Keratinocyte (primary cell): ENCODE data around the gene NFATC3. TPM values are rescaled to one million over a fixed set of nuclear protein-coding genes. Genes with fewer than 3 reads are reported as not detected.

ENCODE experiments used
- DNase-seq: peaks from one replicate; pipeline ENCODE4 v3.0.0-alpha.2; 2011; ENCODE audit warnings: low read depth, missing footprints, low spot score
- FAIRE-seq: peaks from 2 replicates; lab custom pipeline; 2011; peaks lifted over from hg19 to GRCh38; lab: Jason Lieb, UNC
- H2AFZ ChIP-seq: 2 replicates; pipeline ENCODE4 v1.6.0; 2012; ENCODE audit warnings: low read length, control low read depth, inconsistent platforms; ENCODE audit not compliant: control insufficient read depth
- H3K27ac ChIP-seq: 2 replicates; pipeline ENCODE4 v1.5.1; 2011; ENCODE audit warnings: low read length; ENCODE audit not compliant: control insufficient read depth, insufficient read depth
- H3K27me3 ChIP-seq: 3 replicates; pipeline ENCODE4 v1.6.0; 2011; ENCODE audit warnings: low read length; ENCODE audit not compliant: control insufficient read depth, insufficient read depth; ENCODE audit errors: extremely low read depth
- H3K36me3 ChIP-seq, 2 experiments: 2 replicates in 1 of 2; 3 replicates in 1 of 2; pipeline ENCODE4 v1.5.1; 2011; ENCODE audit warnings: low read length in 2 of 2, mild to moderate bottlenecking in 1 of 2; ENCODE audit not compliant: control insufficient read depth in 2 of 2, insufficient read depth in 2 of 2; ENCODE audit errors: extremely low read depth in 1 of 2
- H3K4me1 ChIP-seq: 3 replicates; pipeline ENCODE4 v1.5.1; 2011; ENCODE audit warnings: low read length; ENCODE audit not compliant: control insufficient read depth, insufficient read depth; ENCODE audit errors: extremely low read depth
- H3K4me2 ChIP-seq: 3 replicates; pipeline ENCODE4 v1.6.0; 2011; ENCODE audit warnings: low read depth, low read length; ENCODE audit not compliant: control insufficient read depth, insufficient read depth; ENCODE audit errors: extremely low read depth
- H3K4me3 ChIP-seq, 3 experiments: fragments of 200-600 bp in 1 of 3; sonication (generic) in 1 of 3; 2 replicates in 2 of 3; 3 replicates in 1 of 3; pipeline ENCODE4 v1.5.1; 2011 to 2016; ENCODE audit warnings: low read length in 3 of 3, mild to moderate bottlenecking in 3 of 3, control low read depth in 2 of 3, inconsistent platforms in 1 of 3, low read depth in 1 of 3, mixed read lengths in 1 of 3, mixed run types in 1 of 3, moderate library complexity in 1 of 3; ENCODE audit not compliant: control insufficient read depth in 2 of 3, insufficient read depth in 2 of 3; ENCODE audit errors: extremely low read depth in 1 of 3
- H3K79me2 ChIP-seq: 2 replicates; pipeline ENCODE4 v1.6.0; 2012; ENCODE audit warnings: low read length; ENCODE audit not compliant: control insufficient read depth, insufficient read depth
- H3K9ac ChIP-seq: 3 replicates; pipeline ENCODE4 v1.6.0; 2011; ENCODE audit warnings: low read length; ENCODE audit not compliant: control insufficient read depth, insufficient read depth; ENCODE audit errors: extremely low read depth
- H3K9me1 ChIP-seq: 3 replicates; pipeline ENCODE4 v1.6.0; 2011; ENCODE audit warnings: low read length; ENCODE audit not compliant: control insufficient read depth, insufficient read depth; ENCODE audit errors: extremely low read depth
- H3K9me3 ChIP-seq: 2 replicates; pipeline ENCODE4 v1.5.1; 2012; ENCODE audit warnings: low read depth, low read length; ENCODE audit not compliant: control insufficient read depth
- H4K20me1 ChIP-seq: 3 replicates; pipeline ENCODE4 v1.6.0; 2011; ENCODE audit warnings: low read length; ENCODE audit not compliant: control insufficient read depth, insufficient read depth; ENCODE audit errors: extremely low read depth
- CTCF ChIP-seq, 3 experiments: IDR thresholded peaks in 1 of 3; conservative IDR thresholded peaks in 1 of 3; optimal IDR thresholded peaks in 1 of 3; 2 replicates in 2 of 3; 3 replicates in 1 of 3; pipeline versions ENCODE3 to v1.5.1; 2011; ENCODE audit warnings: low read length in 3 of 3, mild to moderate bottlenecking in 3 of 3, moderate library complexity in 2 of 3, control low read depth in 1 of 3, inconsistent platforms in 1 of 3; ENCODE audit not compliant: insufficient read depth in 2 of 3; ENCODE audit errors: extremely low read depth in 1 of 3
- EZH2 ChIP-seq: IDR thresholded peaks from one replicate; pipeline ENCODE4 v1.6.1; 2012; ENCODE audit warnings: inconsistent platforms, mild to moderate bottlenecking, low read length, moderate library complexity
- dilution Hi-C: fragments of 300-500 bp; cut with MboI; formaldehyde crosslinking; loops from one replicate; pipeline ENCODE4 v1.7.0; 2020; ENCODE audit warnings: low sequenced_read_pairs; ENCODE audit not compliant: extremely low pct_ligation_motif_present
- polyA plus RNA-seq, 5 experiments: library from polyadenylated mRNA; depleted of rRNA in 3 of 5; stranded (reverse) in 3 of 5; stranded (forward) in 1 of 5; unstranded in 1 of 5; fragments of >200 nt; gene quantifications; 1 replicate in 1 of 5; 2 replicates in 3 of 5; 3 replicates in 1 of 5; pipeline versions ENCODE4 v1.2.1 to v1.2.3, GENCODE V29; 2011 to 2012; ENCODE audit warnings: missing spikeins in 2 of 5, low read depth in 1 of 5, low replicate concordance in 1 of 5

The NFATC3 gene
- polyA plus RNA-seq, 1 donor (not counting 4 experiments of a cell fraction or from before 2014, with no cell fraction given) = 11.5 TPM

GRCh38 chr16:68179855-68180254 is 94.7 kb downstream of the NFATC3 start:
- dilution Hi-C loops = no loop called here
- DNase-seq = no peak
- FAIRE-seq = no peak

DNA sequence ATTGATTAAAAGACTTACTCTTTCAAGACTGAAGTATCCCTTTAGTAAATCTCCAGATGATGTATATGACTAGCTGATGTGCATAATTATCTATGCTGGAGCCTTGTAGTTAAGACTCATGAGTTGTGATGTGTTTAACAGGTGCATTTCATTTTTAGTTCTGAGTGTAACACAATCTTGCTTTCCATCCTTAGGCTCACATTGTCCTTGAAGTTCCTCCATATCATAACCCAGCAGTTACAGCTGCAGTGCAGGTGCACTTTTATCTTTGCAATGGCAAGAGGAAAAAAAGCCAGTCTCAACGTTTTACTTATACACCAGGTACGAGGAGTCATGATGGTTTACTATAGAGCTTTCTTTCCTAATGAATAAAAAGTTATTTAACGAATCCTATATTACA is 97.9 kb downstream of the NFATC3 start:
- Histone ChIP-seq H3K36me3 (peaks cover 5 to 6% of the 10 kb centered on the region in 2 experiments), H3K9ac (no peak overlapping the region), H3K27ac (no peak overlapping the region), H3K79me2 (no peaks in the 10 kb centered on the region), H3K27me3 (no peaks in the 10 kb centered on the region), H3K4me1 (no peaks in the 10 kb centered on the region), H3K9me1 (no peaks in the 10 kb centered on the region), H3K4me3 (no peak overlapping the region), H3K9me3 (no peaks in the 10 kb centered on the region), H4K20me1 (no peaks in the 10 kb centered on the region), H2AFZ (no peak overlapping the region), H3K4me2 (no peak overlapping the region)
- TF ChIP-seq CTCF (optimal IDR thresholded peaks at IDR 0.05 in 1 of 3, IDR thresholded peaks at IDR 0.05 in 1 of 3, conservative IDR thresholded peaks at IDR 0.05 in 1 of 3; ENCODE audit: extremely low read depth in 1 of 3, insufficient read depth in 2 of 3, low read length in 3 of 3) = no peak
- TF ChIP-seq EZH2 = no peak
- no peak for DNase-seq
- dilution Hi-C loops = no loop called here
- no peak for FAIRE-seq

More at GRCh38 chr16:68179855-68180254, 94.7 kb downstream of the NFATC3 start:
- Histone ChIP-seq H3K27me3 (no peaks in the 10 kb centered on the region), H3K27ac (no peak overlapping the region), H3K9me1 (no peaks in the 10 kb centered on the region), H3K9me3 (no peaks in the 10 kb centered on the region), H4K20me1 (no peaks in the 10 kb centered on the region), H3K4me2 (no peak overlapping the region), H2AFZ (no peak overlapping the region), H3K4me3 (no peak overlapping the region), H3K79me2 (no peaks in the 10 kb centered on the region), H3K36me3 (peaks cover 6 to 11% of the 10 kb centered on the region in 2 experiments), H3K4me1 (no peaks in the 10 kb centered on the region), H3K9ac (no peak overlapping the region)
- TF ChIP-seq CTCF (optimal IDR thresholded peaks at IDR 0.05 in 1 of 3, IDR thresholded peaks at IDR 0.05 in 1 of 3, conservative IDR thresholded peaks at IDR 0.05 in 1 of 3; ENCODE audit: extremely low read depth in 1 of 3, insufficient read depth in 2 of 3, low read length in 3 of 3) (no peak), EZH2 (no peak)
